HCT116 (cell line): ENCODE results near the gene RPL13. TPM values are rescaled to one million over a fixed set of nuclear protein-coding genes. Genes with fewer than 3 reads are reported as not detected.

Source experiments
- ATAC-seq: fragments of 200-7000 bp; cut with Tn5 transposase; 2 replicates; pipeline ENCODE4 v1.9.1; 2020; ENCODE audit warnings: mild to moderate bottlenecking, moderate library complexity
- BruUV-seq: library from RNA; stranded (reverse); fragments of 400-500 nt; replicated peaks from 2 replicates; lab custom pipeline; 2021; lab: Mats Ljungman, UMichigan
- CTCF ChIA-PET: fragments of 300-600 bp; sonication (Branson Sonifier 250); formaldehyde crosslinking; loops from one replicate; lab custom pipeline; 2021; ENCODE audit warnings: antibody characterized with exemption; lab: Charles Lee
- POLR2A ChIA-PET: fragments of 300-600, 350-600 bp; sonication (Branson Sonifier 250); formaldehyde crosslinking; loops from one replicate; lab custom pipeline; 2021; ENCODE audit warnings: antibody characterized with exemption; lab: Charles Lee
- RAD21 ChIA-PET, 2 experiments: fragments of 300-600 bp; sonication (Branson Sonifier 250); formaldehyde crosslinking; loops; one replicate each; lab custom pipeline; 2023; ENCODE audit warnings: low total read pairs in 2 of 2; ENCODE audit not compliant: uncharacterized antibody in 2 of 2, unreplicated experiment in 2 of 2, low non-redundant PET in 1 of 2; lab: Charles Lee
- DNase-seq: peaks from one replicate; pipeline ENCODE4 v3.0.0-alpha.2; 2010; ENCODE audit warnings: low read depth, low spot score
- H2AFZ ChIP-seq: fragments of 200-600 bp; shearing (Covaris generic), sonication (generic); 2 replicates; pipeline ENCODE4 v1.6.1; 2017; ENCODE audit warnings: low read depth, mixed run types, mixed read lengths, antibody characterized with exemption, low read length; ENCODE audit not compliant: poor library complexity, severe bottlenecking
- H3K27ac ChIP-seq: 2 replicates; pipeline ENCODE4 v1.5.1; 2012; ENCODE audit warnings: low read depth, low read length
- H3K27me3 ChIP-seq: fragments of 200-600 bp; sonication (generic); 2 replicates; pipeline ENCODE4 v1.6.1; 2016; ENCODE audit warnings: mixed run types, low read length, mixed read lengths; ENCODE audit not compliant: insufficient read depth
- H3K36me3 ChIP-seq, 2 experiments: fragments of 200-500 bp in 1 of 2; fragments of 200-600 bp in 1 of 2; sonication (Bioruptor generic) in 1 of 2; sonication (generic) in 1 of 2; 2 replicates each; pipeline versions ENCODE4 v1.5.1 to v1.6.1; 2014 to 2016; ENCODE audit warnings: low read length in 2 of 2, inconsistent platforms in 1 of 2, mixed read lengths in 1 of 2, mixed run types in 1 of 2; ENCODE audit not compliant: insufficient read depth in 2 of 2, control insufficient read depth in 1 of 2
- H3K4me1 ChIP-seq, 2 experiments: fragments of 200-600 bp in 1 of 2; sonication (generic) in 1 of 2; 2 replicates each; pipeline versions ENCODE4 v1.5.1 to v1.6.1; 2012 to 2017; ENCODE audit warnings: low read length in 2 of 2, inconsistent platforms in 1 of 2, mild to moderate bottlenecking in 1 of 2, mixed read lengths in 1 of 2, mixed run types in 1 of 2, moderate library complexity in 1 of 2; ENCODE audit not compliant: insufficient read depth in 2 of 2, control insufficient read depth in 1 of 2
- H3K4me2 ChIP-seq: fragments of 200-600 bp; sonication (generic); 2 replicates; pipeline ENCODE4 v1.6.1; 2017; ENCODE audit warnings: mixed run types, low read length, mixed read lengths
- H3K4me3 ChIP-seq, 2 experiments: fragments of 200-600 bp in 1 of 2; sonication (generic) in 1 of 2; replicated peaks in 1 of 2; 2 replicates each; pipeline ENCODE4 v1.5.1; 2011 to 2016; ENCODE audit warnings: low read length in 2 of 2, control low read depth in 1 of 2, low read depth in 1 of 2, mild to moderate bottlenecking in 1 of 2, mixed read lengths in 1 of 2, mixed run types in 1 of 2
- H3K79me2 ChIP-seq: fragments of 200-600 bp; sonication (generic); 2 replicates; pipeline ENCODE4 v1.6.1; 2017; ENCODE audit warnings: mild to moderate bottlenecking, mixed run types, low read length, moderate library complexity, mixed read lengths; ENCODE audit not compliant: insufficient read depth
- H3K9ac ChIP-seq: fragments of 200-600 bp; sonication (generic); 2 replicates; pipeline ENCODE4 v1.6.1; 2016; ENCODE audit warnings: low read length, mixed read lengths
- H3K9me2 ChIP-seq: fragments of 200-600 bp; sonication (generic), shearing (Covaris generic); 2 replicates; pipeline ENCODE4 v1.6.1; 2017; ENCODE audit warnings: mixed run types, mild to moderate bottlenecking, moderate library complexity; ENCODE audit not compliant: insufficient read depth
- H3K9me3 ChIP-seq, 2 experiments: fragments of 200-500 bp in 1 of 2; fragments of 200-600 bp in 1 of 2; sonication (Bioruptor generic) in 1 of 2; sonication (generic) in 1 of 2; 2 replicates each; pipeline ENCODE4 v1.6.1; 2014 to 2017; ENCODE audit warnings: low read length in 2 of 2, mixed read lengths in 2 of 2, inconsistent platforms in 1 of 2, low read depth in 1 of 2, mild to moderate bottlenecking in 1 of 2, mixed run types in 1 of 2, moderate library complexity in 1 of 2; ENCODE audit not compliant: control insufficient read depth in 1 of 2, insufficient read depth in 1 of 2
- H4K20me1 ChIP-seq: fragments of 200-600 bp; sonication (generic), shearing (Covaris generic); 2 replicates; pipeline ENCODE4 v1.6.1; 2017; ENCODE audit warnings: mixed run types, mild to moderate bottlenecking, moderate library complexity; ENCODE audit not compliant: insufficient read depth
- CBX3 ChIP-seq: IDR thresholded peaks from 2 replicates; pipeline ENCODE4 v1.6.1; 2012; ENCODE audit warnings: low read depth
- CEBPB ChIP-seq: IDR thresholded peaks from 2 replicates; pipeline ENCODE4 v1.6.1; 2012; ENCODE audit warnings: low read depth
- CTCF ChIP-seq, 3 experiments: fragments of 200-600 bp in 1 of 3; sonication (generic) in 1 of 3; IDR thresholded peaks in 2 of 3; conservative IDR thresholded peaks in 1 of 3; 2 replicates each; pipeline ENCODE4 v1.5.1; 2012 to 2017; ENCODE audit warnings: low read depth in 2 of 3, low read length in 2 of 3, antibody characterized with exemption in 1 of 3, borderline replicate concordance in 1 of 3, control low read depth in 1 of 3, mild to moderate bottlenecking in 1 of 3, mixed read lengths in 1 of 3, mixed run types in 1 of 3, moderate library complexity in 1 of 3; ENCODE audit not compliant: insufficient read depth in 1 of 3
- EGR1 ChIP-seq: IDR thresholded peaks from 2 replicates; pipeline ENCODE4 v1.6.1; 2012; ENCODE audit warnings: low read depth
- ELF1 ChIP-seq: IDR thresholded peaks from 2 replicates; pipeline ENCODE4 v1.6.1; 2012; ENCODE audit warnings: low read depth, borderline replicate concordance
- EZH2phosphoT487 ChIP-seq: fragments of 200-600 bp; IDR thresholded peaks from 2 replicates; pipeline ENCODE4 v1.6.1; 2018; ENCODE audit warnings: antibody characterized with exemption, borderline replicate concordance
- FOSL1 ChIP-seq: IDR thresholded peaks from 2 replicates; pipeline ENCODE4 v1.6.1; 2012; ENCODE audit warnings: low read depth
- JUND ChIP-seq: IDR thresholded peaks from 2 replicates; pipeline ENCODE4 v1.6.1; 2012
- MAX ChIP-seq: IDR thresholded peaks from 2 replicates; pipeline ENCODE4 v1.6.1; 2012
- POLR2A ChIP-seq: IDR thresholded peaks from 2 replicates; pipeline ENCODE4 v1.7.0; 2011; ENCODE audit warnings: borderline replicate concordance; ENCODE audit not compliant: insufficient read depth, insufficient read length; ENCODE audit errors: extremely low read depth
- RAD21 ChIP-seq: IDR thresholded peaks from 2 replicates; pipeline ENCODE4 v1.6.1; 2012; ENCODE audit warnings: low read depth, mild to moderate bottlenecking
- REST ChIP-seq: IDR thresholded peaks from 2 replicates; pipeline ENCODE4 v1.6.1; 2012; ENCODE audit warnings: low read depth
- SIN3A ChIP-seq: IDR thresholded peaks from 2 replicates; pipeline ENCODE4 v1.6.1; 2012; ENCODE audit warnings: low read depth
- SP1 ChIP-seq: IDR thresholded peaks from 2 replicates; pipeline ENCODE4 v1.6.1; 2012; ENCODE audit warnings: low read depth
- TCF7L2 ChIP-seq: IDR thresholded peaks from 2 replicates; pipeline ENCODE4 v1.7.0; 2011; ENCODE audit warnings: borderline replicate concordance, inconsistent platforms; ENCODE audit not compliant: insufficient read depth, insufficient read length; ENCODE audit errors: extremely low read depth
- ZBTB33 ChIP-seq: IDR thresholded peaks from 2 replicates; pipeline ENCODE4 v1.6.1; 2011; ENCODE audit warnings: mild to moderate bottlenecking, low read length, moderate library complexity; ENCODE audit not compliant: insufficient replicate concordance; ENCODE audit errors: extremely low read depth
- ZNF274 ChIP-seq: fragments of 200-500 bp; sonication (Bioruptor generic); IDR thresholded peaks from 2 replicates; pipeline ENCODE4 v1.6.1; 2014; ENCODE audit warnings: mild to moderate bottlenecking, low read depth, low read length, inconsistent platforms
- intact Hi-C: fragments of 100-400 bp; cut with micrococcal nuclease; formaldehyde crosslinking; loops from 2 replicates; pipeline ENCODE4 v1.10.0; 2022
- total RNA-seq: library from RNA; stranded (reverse); gene quantifications from one replicate; pipeline ENCODE4 v1.2.1, GENCODE V29; 2021; ENCODE audit not compliant: unreplicated experiment

The RPL13 gene
- total RNA-seq, 1 experiment from 2014 or later = 4,404 TPM

- Histone ChIP-seq H4K20me1 (no peaks in the 10 kb centered on the region; the same call in 1 of the 2 replicates), H3K36me3 (peaks cover 18 to 78% of the 10 kb centered on the region in 2 experiments), H3K9me3 (peaks cover 0 to 4% of the 10 kb centered on the region in 2 experiments; a peak in 1 of 4 replicates), H3K27me3 (no peaks in the 10 kb centered on the region), H3K27ac (peak overlapping the region; percentile 5; the same call in 1 of the 2 replicates), H3K4me1 (peaks cover 13 to 38% of the 10 kb centered on the region in 2 experiments), H3K79me2 (peaks cover 34% of the 10 kb centered on the region), H3K9me2 (no peaks in the 10 kb centered on the region), H3K9ac (no peak overlapping the region), H2AFZ (no peak overlapping the region), H3K4me2 (no peak overlapping the region), H3K4me3 (no peak overlapping the region)
- TF ChIP-seq CTCF (IDR thresholded peaks at IDR 0.05 in 2 of 3, conservative IDR thresholded peaks at IDR 0.05 in 1 of 3; ENCODE audit: borderline replicate concordance in 1 of 3, insufficient read depth in 1 of 3, low read depth in 2 of 3, low read length in 2 of 3) = no peak
- no peak for TF ChIP-seq TCF7L2
- no peak for TF ChIP-seq CBX3
- no peak for TF ChIP-seq ZNF274
- TF ChIP-seq MAX = no peak
- TF ChIP-seq REST = no peak
- TF ChIP-seq POLR2A = no peak
- TF ChIP-seq ELF1 = no peak
- no peak for TF ChIP-seq FOSL1
- TF ChIP-seq EGR1 = no peak
- no peak for TF ChIP-seq ZBTB33
- TF ChIP-seq SIN3A = no peak
- no peak for TF ChIP-seq EZH2phosphoT487
- no peak for TF ChIP-seq CEBPB
- no peak for TF ChIP-seq JUND
- no peak for TF ChIP-seq SP1
- no peak for TF ChIP-seq RAD21
- ATAC-seq = no peak
- POLR2A ChIA-PET = no interaction called here
- RAD21 ChIA-PET = no interaction called here
- no peak for DNase-seq
- CTCF ChIA-PET = interaction anchor here (1.3 kb wide), 1 partner anchor 58 kb away, joined by 3 read pairs; no protein-coding TSS in a partner anchor
- intact Hi-C loops = no loop called here
- BruUV-seq = no TSS peak
Measured at GRCh38 chr16:89583895-89584644, 23.6 kb downstream of the RPL13 start.
